GM23248 (cell line): ENCODE measurements around the gene IKZF2.

ENCODE experiments used
- EZH2 ChIP-seq: fragments of 200-600 bp; sonication (generic); IDR thresholded peaks from 2 replicates; pipeline ENCODE4 v1.6.1; 2018; ENCODE audit warnings: antibody characterized with exemption, mild to moderate bottlenecking; ENCODE audit not compliant: insufficient read depth, poor library complexity, severe bottlenecking
- EZH2phosphoT487 ChIP-seq: fragments of 200-600 bp; sonication (generic); IDR thresholded peaks from 2 replicates; pipeline ENCODE4 v1.6.1; 2018; ENCODE audit warnings: antibody characterized with exemption, moderate library complexity, mild to moderate bottlenecking, low read depth; ENCODE audit not compliant: insufficient read depth

DNA sequence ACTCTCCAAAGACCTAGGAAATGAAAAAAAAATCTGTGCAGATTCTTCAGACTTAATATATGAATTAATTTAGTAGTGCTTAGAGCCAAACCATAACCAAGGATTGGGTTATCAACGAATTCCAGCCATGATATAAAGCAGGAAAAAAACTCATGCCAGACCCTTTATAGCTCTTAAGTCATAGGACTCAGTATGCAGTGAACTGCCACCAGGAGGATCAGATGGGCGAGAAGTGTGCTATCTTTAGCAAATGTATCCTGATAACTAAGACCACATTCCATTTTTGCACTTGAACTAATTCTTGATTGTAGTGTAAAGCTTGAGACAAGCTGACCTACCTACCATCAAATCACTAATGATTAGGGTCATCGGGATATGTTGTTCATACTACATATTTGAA, 178.1 kb downstream of the IKZF2 start:
- TF ChIP-seq EZH2 (no peak), EZH2phosphoT487 (no peak)
